PC-9 (cell line): Measurements from ENCODE around the gene HSD17B8. TPM values are rescaled to one million over a fixed set of nuclear protein-coding genes. Genes with fewer than 3 reads are reported as not detected.
A peak's percentile ranks its signal among the peaks of the same experiment; 100 is the strongest.

Experiments
- BruUV-seq: library from RNA; stranded (reverse); fragments of 400-500 nt; replicated peaks from 2 replicates; lab custom pipeline; 2021; lab: Mats Ljungman, UMichigan
- CTCF ChIA-PET: fragments of 300-600 bp; sonication (Branson Sonifier 250); formaldehyde crosslinking; loops from one replicate; lab custom pipeline; 2022; ENCODE audit warnings: antibody characterized with exemption; lab: Charles Lee
- POLR2A ChIA-PET: fragments of 300-600 bp; sonication (Branson Sonifier 250); formaldehyde crosslinking; loops from one replicate; lab custom pipeline; 2022; ENCODE audit warnings: antibody characterized with exemption; ENCODE audit not compliant: unreplicated experiment; lab: Charles Lee
- DNase-seq, 2 experiments: peaks; one replicate each; pipeline versions ENCODE4 v3.0.0 to v3.0.0-alpha.2; 2015 to 2022; ENCODE audit warnings: mixed read lengths in 1 of 2
- H2AFZ ChIP-seq: fragments of 200-600 bp; sonication (generic); 2 replicates; pipeline ENCODE4 v1.8.1; 2017; ENCODE audit warnings: antibody characterized with exemption
- H3F3A ChIP-seq: fragments of 200-600 bp; sonication (generic); 2 replicates; pipeline ENCODE4 v1.8.1; 2017; ENCODE audit warnings: antibody characterized with exemption, mild to moderate bottlenecking, low read depth; ENCODE audit not compliant: insufficient read depth
- H3K27ac ChIP-seq: fragments of 200-600 bp; sonication (generic); 2 replicates; pipeline ENCODE4 v1.6.1; 2016; ENCODE audit warnings: mixed run types
- H3K27me3 ChIP-seq: fragments of 200-600 bp; sonication (generic); 2 replicates; pipeline ENCODE4 v1.6.1; 2016; ENCODE audit warnings: low read depth, mixed run types; ENCODE audit not compliant: insufficient read depth
- H3K36me3 ChIP-seq: fragments of 200-600 bp; sonication (generic); 2 replicates; pipeline ENCODE4 v1.6.1; 2016; ENCODE audit warnings: low read depth, mixed run types
- H3K4me1 ChIP-seq: fragments of 200-600 bp; sonication (generic); replicated peaks from 2 replicates; pipeline ENCODE4 v1.6.1; 2016; ENCODE audit warnings: mixed run types; ENCODE audit not compliant: insufficient read depth
- H3K4me2 ChIP-seq: fragments of 200-600 bp; sonication (generic); 2 replicates; pipeline ENCODE4 v1.6.1; 2017; ENCODE audit warnings: mixed run types
- H3K4me3 ChIP-seq: fragments of 200-600 bp; sonication (generic); 2 replicates; pipeline ENCODE4 v1.6.1; 2016; ENCODE audit warnings: mixed run types
- H3K79me2 ChIP-seq: fragments of 200-600 bp; sonication (generic); 2 replicates; pipeline ENCODE4 v1.6.1; 2017; ENCODE audit warnings: low read depth, mixed run types
- H3K9me2 ChIP-seq: fragments of 200-600 bp; sonication (generic); 2 replicates; pipeline ENCODE4 v1.8.1; 2017; ENCODE audit warnings: mild to moderate bottlenecking; ENCODE audit not compliant: insufficient read depth
- H3K9me3 ChIP-seq: fragments of 200-600 bp; sonication (generic); 2 replicates; pipeline ENCODE4 v1.8.1; 2016; ENCODE audit warnings: low read depth; ENCODE audit not compliant: insufficient read depth
- H4K20me1 ChIP-seq: fragments of 200-600 bp; sonication (generic); 2 replicates; pipeline ENCODE4 v1.8.1; 2017; ENCODE audit not compliant: insufficient read depth
- CTCF ChIP-seq: fragments of 200-600 bp; sonication (generic); conservative IDR thresholded peaks from 2 replicates; pipeline ENCODE4 v1.6.1; 2017; ENCODE audit warnings: mixed run types, antibody characterized with exemption, mild to moderate bottlenecking, moderate library complexity
- EZH2 ChIP-seq: fragments of 200-600 bp; sonication (generic); IDR thresholded peaks from 2 replicates; pipeline ENCODE4 v1.8.0; 2017; ENCODE audit warnings: antibody characterized with exemption, low read depth
- intact Hi-C: fragments of 100-400 bp; cut with micrococcal nuclease; formaldehyde crosslinking; loops from one replicate; pipeline ENCODE4 v1.10.0; 2022; ENCODE audit not compliant: unreplicated experiment
- total RNA-seq: library from RNA; stranded (reverse); gene quantifications from 2 replicates; pipeline ENCODE4 v1.2.3, GENCODE V29; 2021

The HSD17B8 gene
- total RNA-seq, 1 experiment from 2014 or later: 16.4 TPM

DNA sequence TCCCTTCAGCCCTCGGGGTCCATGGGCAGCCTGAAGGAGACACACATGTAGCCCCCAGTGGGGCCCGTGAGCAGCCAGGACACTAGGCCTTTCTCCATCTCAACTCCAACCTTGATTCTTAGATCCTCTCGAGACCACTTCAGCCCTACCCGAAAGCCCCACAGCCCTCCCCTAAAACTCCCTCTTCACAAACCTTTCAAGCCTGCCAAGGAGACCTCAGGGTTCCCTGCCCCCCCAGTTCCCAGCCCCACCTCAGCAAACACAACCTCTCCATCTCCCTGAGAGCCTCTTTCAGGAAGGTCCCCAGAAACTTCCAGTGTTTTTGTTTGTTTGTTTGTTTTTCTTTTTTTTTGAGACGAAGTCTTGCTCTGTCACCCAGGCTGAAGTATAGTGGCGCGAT lies 23.3 kb upstream of the HSD17B8 start:
- BruUV-seq: no TSS peak
- Histone ChIP-seq H3K9me3 (no peaks in the 10 kb centered on the region), H3K79me2 (no peaks in the 10 kb centered on the region), H3K27ac (no peak overlapping the region), H3K4me2 (no peak overlapping the region), H4K20me1 (no peaks in the 10 kb centered on the region), H3K4me1 (no peaks in the 10 kb centered on the region), H3F3A (no peaks in the 10 kb centered on the region), H3K36me3 (no peaks in the 10 kb centered on the region), H3K4me3 (no peak overlapping the region), H3K27me3 (peaks cover 25% of the 10 kb centered on the region; the same call in 1 of the 2 replicates), H3K9me2 (no peaks in the 10 kb centered on the region), H2AFZ (no peak overlapping the region)
- TF ChIP-seq EZH2 (no peak), CTCF (no peak)
- ChIA-PET CTCF (no interaction called here), POLR2A (no interaction called here)
- intact Hi-C loops: no loop called here
- no peak for DNase-seq

GRCh38 chr6:33183071-33183683 lies 21.3 kb upstream of the HSD17B8 start:
- no peaks in the 10 kb centered on the region for H3K4me1 ChIP-seq
- H3K9me2 ChIP-seq: no peaks in the 10 kb centered on the region
- no peaks in the 10 kb centered on the region for H3K9me3 ChIP-seq
- H3F3A ChIP-seq: no peaks in the 10 kb centered on the region
- POLR2A ChIA-PET: interaction anchor here (0.5 kb wide), 1 partner anchor 34 kb away, joined by 3 read pairs; no protein-coding TSS in a partner anchor
- H4K20me1 ChIP-seq: no peaks in the 10 kb centered on the region
- no peaks in the 10 kb centered on the region for H3K36me3 ChIP-seq
- no peak overlapping the region for H3K27ac ChIP-seq
- CTCF ChIA-PET: no interaction called here
- intact Hi-C loops: no loop called here
- H3K79me2 ChIP-seq: no peaks in the 10 kb centered on the region
- no peak overlapping the region for H3K4me2 ChIP-seq
- DNase-seq: no peak
- H2AFZ ChIP-seq: peak overlapping the region; percentile 68
- TF ChIP-seq CTCF (no peak), EZH2 (no peak)
- no TSS peak for BruUV-seq
- H3K4me3 ChIP-seq: no peak overlapping the region
- H3K27me3 ChIP-seq: peaks cover 24% of the 10 kb centered on the region; the same call in 1 of the 2 replicates

DNA sequence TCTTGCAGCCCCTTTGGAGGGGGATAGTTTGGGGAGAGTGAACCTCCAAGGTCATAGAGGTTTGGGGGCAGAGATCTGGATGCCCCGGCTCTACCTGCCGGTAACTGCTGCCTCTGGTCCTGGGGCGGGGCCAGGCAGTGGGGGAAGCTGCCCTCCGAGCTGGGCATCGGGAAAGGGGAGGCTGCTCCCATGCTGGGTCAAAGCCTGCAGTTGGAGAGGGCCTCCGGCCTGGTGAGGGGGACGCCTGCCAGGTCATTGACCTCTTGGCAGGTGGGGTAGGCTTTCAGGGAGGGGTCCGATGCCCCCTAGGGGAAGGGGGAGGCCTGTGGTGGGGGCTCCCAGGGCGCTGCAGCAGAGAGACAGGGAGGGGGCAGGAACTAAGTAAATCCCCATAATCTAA lies 19.3 kb upstream of the HSD17B8 start:
- no peak for TF ChIP-seq EZH2
- no peak for TF ChIP-seq CTCF

More for the DNA sequence above, 19.3 kb upstream of the HSD17B8 start:
- H3K27me3 ChIP-seq: peaks cover 7% of the 10 kb centered on the region; the same call in 1 of the 2 replicates
- H3K27ac ChIP-seq: no peak overlapping the region
- no peaks in the 10 kb centered on the region for H3K79me2 ChIP-seq
- no peak overlapping the region for H2AFZ ChIP-seq
- H3K4me1 ChIP-seq: no peaks in the 10 kb centered on the region
- H3F3A ChIP-seq: no peaks in the 10 kb centered on the region
- no peaks in the 10 kb centered on the region for H3K36me3 ChIP-seq
- H4K20me1 ChIP-seq: no peaks in the 10 kb centered on the region
- intact Hi-C loops: no loop called here
- H3K4me3 ChIP-seq: no peak overlapping the region
- DNase-seq: no peak
- CTCF ChIA-PET: no interaction called here
- POLR2A ChIA-PET: no interaction called here
- H3K4me2 ChIP-seq: no peak overlapping the region
- no TSS peak for BruUV-seq
- H3K9me2 ChIP-seq: no peaks in the 10 kb centered on the region
- no peaks in the 10 kb centered on the region for H3K9me3 ChIP-seq
